GM19467 (cell line): Measurements from ENCODE around the gene HLA-F.

ENCODE experiments used
- ATAC-seq: cut with Tn5 transposase; IDR thresholded peaks from one replicate; pipeline ENCODE4 v1.9.1; 2021; ENCODE audit warnings: mild to moderate bottlenecking, moderate library complexity; ENCODE audit not compliant: unreplicated experiment

The HLA-F gene

DNA sequence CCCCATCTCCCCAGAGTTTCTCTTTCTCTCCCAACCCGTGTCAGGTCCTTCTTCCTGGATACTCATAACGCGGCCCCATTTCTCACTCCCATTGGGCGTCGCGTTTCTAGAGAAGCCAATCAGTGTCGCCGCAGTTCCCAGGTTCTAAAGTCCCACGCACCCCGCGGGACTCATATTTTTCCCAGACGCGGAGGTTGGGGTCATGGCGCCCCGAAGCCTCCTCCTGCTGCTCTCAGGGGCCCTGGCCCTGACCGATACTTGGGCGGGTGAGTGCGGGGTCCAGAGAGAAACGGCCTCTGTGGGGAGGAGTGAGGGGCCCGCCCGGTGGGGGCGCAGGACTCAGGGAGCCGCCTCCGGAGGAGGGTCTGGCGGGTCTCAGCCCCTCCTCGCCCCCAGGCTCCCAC, at the start of gene HLA-F:
Gene HLA-F (plus strand): TSS at position 173 of the 404 bp plus-strand sequence. CDS start 30 bp downstream, at position 203.
- ATAC-seq: peak; percentile 80

DNA sequence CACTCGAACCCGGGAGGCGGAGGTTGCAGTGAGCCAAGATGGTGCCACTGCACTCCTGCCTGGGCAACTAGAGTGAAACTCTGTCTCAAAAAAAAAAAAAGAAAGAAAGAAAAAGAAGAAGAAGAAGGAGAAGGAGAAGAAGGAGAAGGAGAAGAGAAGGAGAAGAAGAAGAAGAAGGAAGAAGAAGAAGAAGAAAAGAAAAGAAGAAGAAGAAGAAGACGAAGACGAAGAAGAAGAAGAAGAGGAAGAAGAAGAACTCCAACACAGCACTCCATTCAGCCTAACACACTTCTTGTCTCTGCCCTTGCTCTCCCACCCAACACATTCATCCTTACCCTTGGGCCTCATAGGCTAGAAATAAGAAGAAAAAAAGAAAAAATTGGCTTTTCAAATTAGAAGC, 49.2 kb upstream of the HLA-F start:
- ATAC-seq: no peak

DNA sequence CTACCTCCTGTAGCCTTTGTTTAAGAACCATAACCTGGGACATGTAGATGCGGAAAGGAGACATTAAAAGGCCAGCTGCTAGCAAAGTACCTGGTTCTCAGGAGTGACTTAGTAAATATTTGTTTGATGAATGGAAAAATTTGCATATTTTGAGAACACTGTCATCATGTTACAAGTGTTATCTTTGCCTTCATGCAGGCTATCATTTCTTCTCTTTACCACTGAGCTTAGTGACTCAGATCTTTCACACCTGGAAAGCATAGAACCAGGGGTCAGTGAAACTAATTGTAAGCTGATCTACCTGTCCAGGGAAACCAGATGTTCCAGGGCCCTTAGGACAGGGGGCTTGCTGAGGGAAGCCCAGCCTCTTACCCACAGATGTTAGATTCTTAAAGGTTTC, 47.7 kb upstream of the HLA-F start:
- ATAC-seq: no peak

DNA sequence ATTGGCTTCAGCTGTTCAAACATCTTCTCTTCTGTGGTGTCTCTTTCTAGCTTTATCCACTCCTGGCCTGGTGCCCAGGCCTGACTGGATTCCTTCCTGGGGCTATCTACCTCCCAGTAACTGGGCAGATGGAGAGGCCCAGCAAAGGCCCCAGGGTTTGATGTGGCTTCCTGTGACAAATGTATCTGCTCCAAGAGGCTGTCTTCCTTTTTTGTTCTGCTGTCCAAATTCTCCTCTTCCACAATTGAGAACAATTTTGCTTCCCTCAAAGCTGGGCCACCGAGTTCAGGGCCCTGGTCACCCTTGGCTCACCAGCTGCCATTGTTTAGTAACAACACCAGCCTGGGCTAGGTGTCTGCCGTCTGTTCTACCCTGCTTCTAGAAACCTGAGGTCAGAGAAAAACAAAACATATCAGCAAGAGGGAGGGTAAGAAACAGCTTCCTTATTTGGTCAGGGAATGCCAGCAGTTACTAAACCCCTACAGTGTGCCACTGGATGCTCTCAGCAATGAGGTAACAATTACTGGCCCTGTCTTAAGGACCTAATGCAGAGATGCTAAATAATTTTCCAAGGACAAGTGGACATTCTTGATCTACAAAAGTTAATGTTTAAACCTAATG, 46.1 kb upstream of the HLA-F start:
- no peak for ATAC-seq

DNA sequence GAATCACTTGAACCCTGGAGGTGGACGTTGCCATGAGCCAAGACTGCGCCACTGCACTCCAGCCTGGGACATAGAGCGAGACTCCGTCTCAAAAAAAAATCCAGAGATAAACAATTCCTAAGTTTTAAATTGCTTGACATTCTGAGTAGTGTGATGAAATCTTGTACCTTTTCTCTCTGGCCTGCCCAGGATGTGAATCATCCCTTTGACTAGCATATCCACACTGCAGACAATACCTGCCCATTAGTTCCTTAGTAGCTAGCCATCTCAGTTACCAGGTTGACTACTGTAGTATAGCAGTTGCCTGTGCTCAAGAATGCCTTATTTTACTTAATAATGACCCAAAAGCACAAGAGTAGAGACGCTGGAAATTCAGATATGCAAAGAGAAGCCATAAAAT, 45.1 kb upstream of the HLA-F start:
- no peak for ATAC-seq

DNA sequence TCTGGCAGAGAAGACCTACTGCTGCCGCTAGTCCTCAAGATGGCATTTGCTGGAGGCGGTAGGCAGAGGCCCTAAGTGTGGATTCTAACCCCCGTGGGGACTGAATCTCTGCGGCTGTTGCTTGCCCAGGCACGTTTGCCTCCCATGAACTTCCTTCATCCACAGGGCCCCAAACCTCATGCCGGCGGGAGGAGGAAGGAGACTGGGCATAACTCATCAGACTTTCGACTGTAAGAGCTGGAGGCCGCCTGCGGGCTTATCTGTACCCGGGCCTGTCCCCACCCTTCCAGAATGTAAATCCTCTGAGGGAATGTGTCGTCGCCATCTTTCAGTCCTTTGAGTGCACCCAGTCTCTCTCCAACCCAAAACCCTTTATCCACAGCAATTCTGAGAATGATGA, 43.3 kb upstream of the HLA-F start:
- no peak for ATAC-seq

DNA sequence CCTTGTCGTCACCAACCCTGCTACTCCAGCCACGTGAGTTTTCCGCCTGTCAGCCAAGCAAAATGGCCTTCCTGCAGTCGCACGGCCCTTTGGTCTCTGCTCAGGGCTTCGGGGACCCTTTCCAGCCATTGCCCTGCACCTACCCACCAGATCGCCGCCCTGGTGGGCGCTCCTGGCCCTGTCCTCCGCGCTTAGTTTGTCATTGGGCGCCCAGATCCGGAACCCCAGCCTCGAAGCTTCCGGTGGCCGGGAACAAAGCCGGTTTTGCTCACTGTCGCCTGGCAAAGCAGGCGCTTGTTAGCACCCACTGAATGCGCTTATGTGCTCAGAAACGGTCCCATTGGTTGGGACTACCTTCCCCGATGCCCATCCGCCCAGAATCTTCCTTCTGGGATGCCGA, 42.8 kb upstream of the HLA-F start:
- ATAC-seq: no peak

DNA sequence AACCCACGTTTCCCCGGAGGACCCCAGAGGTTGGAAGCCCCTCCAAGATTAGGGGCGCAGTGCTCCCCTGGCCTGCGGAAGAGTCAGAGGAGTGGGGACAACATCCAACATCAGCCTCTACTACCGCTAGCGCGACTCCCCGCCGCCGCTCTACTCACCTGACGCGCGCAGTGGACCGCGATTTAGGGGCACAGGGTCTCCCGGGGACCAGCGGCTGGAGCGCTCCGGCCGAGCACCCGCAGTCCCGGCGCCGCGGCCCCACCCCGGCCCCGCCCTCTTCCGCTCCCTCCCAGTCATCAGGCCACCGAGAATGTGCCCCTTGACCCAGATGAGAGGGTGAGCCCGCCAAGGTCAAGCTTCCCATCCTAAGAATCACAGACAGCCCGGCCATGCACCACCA, 42.3 kb upstream of the HLA-F start, which contains the start of gene ZFP57:
Gene ZFP57 (minus strand): TSS at position 249 of the 400 bp plus-strand sequence. CDS start 4,149 bp downstream, outside the sequence.
- no peak for ATAC-seq

DNA sequence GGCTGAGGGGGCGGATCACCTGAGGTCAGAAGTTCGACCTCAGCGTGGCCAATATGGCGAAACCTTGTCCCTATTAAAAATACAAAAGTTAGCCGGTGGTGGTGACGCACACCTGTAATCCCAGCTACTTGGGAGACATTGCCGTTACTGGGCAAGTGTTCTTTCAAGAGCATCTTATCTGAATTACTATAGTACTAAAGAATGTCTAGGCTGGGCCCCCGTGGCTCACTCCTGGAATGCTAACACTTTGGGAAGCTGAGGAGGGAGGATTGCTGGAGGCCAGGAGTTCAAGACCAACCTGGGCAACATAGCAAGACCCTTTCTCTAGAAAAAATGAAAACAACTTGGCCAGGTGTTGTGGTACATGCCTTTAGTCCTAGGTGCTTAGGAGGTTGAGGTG, 41.4 kb upstream of the HLA-F start:
- ATAC-seq: no peak

DNA sequence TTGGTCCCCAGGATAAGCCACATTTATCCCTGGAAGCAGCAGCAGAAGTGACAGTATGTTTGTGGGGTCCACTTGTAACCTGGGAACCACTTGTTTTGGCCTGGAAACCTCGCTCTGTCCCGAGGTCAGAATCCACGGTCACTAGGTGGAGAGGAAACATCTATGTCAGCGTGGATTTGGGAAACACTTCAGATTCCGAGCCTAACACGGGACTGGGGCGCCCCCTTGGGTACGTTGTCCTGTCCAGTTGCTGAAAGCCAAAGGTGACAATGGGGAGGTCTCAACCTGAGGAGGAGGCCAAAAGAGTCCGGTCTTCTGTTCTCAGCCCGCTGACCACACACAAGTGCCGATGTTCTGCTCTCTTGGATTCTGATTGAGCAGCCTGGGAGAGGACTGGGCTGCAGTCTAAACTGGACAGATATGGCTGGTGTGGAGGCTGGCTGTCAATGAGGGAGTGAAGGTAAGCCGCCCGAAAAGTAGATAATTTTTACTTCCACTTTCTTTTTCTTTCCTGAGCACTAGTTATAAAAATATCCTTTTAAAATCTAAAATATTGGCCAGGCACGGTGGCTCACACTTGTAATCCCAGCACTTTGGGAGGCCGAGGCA, 37.4 kb upstream of the HLA-F start:
- ATAC-seq: no peak

DNA sequence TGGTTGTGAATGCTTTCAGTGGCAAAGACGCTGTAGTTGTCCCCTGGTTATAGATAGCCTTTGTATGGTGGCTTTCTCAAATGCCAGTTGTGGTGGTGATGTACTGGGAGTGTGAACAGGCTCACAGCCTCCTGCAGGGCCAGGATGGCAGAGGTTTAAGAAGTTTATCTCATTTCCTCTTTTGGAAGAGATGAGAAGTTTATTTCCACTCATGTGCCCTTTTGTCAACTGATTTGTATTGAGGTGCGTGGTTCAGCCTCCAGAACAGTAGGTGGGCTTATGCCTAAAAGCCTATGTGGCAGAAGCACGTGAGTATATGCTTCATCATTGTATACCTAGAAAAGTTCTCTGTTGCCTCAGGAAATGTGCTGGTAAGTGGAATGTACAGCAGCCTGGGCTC, 28.6 kb upstream of the HLA-F start:
- ATAC-seq: no peak

DNA sequence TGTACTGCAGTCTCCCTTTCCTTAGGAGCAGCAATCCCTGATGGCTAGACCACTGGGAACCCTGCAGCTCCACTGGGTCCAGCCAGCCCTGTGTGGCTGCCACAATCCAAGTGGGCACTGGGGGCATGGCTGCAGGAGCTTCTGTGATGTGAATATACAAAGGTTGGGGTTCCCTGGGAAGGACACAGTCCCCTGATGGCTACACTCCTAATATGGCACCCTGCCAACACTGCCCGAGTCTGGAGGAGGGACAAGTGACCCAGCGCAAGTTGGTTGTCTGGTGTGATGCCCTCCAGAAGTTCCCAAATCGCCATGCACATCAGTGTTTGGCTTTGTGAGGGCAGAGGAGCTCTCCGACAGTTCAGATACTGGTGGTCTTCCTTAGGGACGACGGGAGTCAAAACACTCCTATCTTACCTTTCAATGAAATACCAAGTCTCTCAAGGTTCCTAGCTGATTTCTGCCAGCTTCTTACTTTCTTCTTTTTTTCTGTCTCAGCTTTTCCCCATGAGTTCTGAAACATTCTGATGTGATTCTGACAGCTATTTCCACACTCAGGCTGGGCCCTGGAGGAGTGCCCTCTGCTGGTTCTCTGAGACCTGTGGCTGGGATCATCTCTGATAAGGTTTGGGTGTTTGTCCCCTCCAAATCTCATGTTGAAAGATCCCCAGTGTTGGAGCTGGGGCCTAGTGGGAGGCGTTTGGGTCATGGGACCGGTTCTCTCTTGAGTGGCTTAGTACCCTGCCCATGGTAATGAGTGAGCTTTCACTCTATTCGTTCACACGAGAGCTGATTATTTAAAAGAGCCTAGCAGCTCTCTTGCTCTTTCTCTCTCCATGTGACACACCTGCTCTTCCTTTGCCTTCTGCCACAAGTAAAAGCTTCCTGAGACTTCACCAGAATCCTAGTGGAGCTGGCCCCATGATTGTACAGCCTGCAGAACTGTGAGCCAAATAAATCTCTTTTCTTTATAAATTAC, 26.8 kb upstream of the HLA-F start:
- no peak for ATAC-seq

DNA sequence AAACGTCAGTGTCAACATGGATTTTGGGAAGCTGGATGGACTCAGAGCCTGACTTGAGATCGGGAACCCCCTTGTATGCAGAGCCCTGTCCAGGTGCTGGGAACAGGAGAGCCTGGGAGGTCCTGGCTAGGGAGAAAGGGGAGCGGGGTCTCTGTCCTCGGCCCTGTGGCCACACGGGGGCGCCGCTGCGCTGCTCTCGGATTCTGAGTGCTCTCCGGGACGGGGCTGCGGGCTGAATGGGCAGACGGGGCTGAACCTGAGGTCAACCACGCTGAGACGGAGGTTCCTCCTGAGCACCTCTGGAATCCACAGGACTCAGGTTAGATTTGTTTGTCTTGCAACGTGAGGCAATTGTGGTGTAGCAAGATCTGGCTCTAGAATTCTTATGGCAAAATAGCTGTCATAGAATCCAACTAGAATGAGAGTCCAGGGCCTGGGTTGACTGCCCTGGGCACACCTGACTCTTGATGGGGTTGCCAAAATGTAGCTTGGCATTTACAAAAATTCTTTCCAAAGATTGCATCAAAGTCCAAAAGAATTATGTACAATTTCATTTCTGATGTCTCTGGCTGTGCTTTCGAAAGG, 20.6 kb upstream of the HLA-F start:
- no peak for ATAC-seq

DNA sequence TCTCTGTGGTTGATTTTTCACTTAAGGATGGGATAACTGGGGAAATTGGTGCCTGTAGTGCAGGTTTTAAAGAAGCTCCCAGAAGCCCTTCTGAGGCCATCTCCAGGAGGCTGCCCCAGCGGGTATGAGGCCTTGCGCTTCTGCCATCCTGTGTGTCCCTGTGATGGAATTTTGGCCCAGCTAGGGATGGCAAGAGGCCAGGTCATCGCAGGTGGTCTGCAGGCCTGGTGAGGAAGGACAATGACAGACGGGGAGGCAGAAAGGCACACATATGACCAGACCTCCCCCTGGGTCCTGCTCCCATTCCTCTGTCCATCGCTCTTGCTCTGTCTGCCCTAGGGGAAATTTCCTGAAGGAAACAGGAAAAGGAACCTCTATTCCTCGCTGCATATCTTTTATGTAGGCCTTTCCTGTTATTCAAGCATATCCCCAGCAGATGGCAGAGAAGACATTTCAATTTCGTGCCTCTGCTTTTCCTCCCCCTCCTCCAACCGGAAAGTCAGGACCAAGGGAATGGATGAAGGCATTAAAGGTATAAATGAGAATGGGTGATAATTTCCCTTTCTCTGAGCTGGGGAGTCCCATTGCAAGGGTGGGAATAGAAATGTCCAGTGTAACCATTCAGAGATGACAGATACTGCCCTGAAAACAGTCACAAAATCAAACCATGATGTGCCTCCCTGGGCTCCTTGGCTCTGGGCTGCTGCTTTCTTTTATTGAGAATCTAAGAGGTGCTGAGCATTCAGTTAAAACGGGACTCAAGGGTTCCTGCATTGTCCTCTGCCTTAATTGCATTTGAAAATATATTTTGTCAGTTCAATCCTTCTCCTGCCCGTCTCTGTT, 17.6 kb upstream of the HLA-F start:
- no peak for ATAC-seq

DNA sequence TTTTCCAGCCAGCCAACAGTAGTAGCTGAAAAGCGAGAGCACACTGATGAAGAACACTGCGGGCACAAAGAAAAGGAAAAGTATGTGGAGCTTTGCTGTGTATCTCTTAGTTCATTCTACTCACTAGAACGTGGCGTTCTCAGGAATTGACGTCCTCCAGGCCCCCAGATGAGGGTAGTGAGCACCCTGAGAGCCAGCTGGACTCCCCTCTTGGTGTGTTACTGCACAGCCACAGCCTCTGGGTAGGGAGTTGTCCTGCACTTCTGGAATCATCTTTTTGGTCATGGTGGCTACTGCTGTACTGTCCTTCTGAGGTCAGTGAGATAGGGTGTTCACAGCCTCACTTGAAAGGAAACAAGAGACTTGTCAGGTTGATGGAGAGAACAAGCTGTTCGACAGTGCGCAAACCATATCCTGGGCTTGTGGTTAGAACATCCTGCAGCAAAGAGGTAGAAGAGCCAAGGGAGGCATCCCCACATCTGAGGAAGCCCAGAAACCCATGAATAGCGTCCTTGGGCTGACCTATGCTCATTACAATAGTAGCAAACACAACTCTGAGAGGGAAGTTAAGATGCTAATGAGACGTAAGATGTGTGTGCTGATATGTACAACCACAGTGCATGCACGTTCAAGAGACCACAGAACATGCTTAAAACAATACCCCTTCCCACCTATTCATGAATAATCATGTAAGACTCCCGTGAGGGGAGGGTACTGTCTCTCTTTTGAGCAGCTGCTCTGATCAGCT, 14.6 kb upstream of the HLA-F start:
- ATAC-seq: no peak

DNA sequence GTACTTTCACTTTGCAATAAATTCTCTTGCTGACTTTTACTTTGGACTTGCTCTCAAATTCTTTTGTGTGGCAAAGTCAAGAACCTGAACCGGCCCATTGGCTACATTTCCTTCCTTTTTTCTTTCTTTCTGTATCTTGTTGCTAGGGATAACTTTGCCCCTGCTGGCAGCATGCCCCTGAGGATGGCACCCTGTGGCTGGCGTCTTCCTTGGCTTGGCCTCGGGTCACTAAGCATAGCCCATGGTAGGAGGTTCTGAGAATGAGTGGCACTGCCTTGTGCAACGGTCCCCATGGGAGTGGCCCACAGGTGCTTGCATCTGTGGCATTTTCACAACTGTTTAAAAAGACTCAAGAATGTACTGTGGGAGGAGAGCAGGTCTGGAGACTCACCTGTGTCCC, 14.0 kb upstream of the HLA-F start:
- ATAC-seq: no peak

DNA sequence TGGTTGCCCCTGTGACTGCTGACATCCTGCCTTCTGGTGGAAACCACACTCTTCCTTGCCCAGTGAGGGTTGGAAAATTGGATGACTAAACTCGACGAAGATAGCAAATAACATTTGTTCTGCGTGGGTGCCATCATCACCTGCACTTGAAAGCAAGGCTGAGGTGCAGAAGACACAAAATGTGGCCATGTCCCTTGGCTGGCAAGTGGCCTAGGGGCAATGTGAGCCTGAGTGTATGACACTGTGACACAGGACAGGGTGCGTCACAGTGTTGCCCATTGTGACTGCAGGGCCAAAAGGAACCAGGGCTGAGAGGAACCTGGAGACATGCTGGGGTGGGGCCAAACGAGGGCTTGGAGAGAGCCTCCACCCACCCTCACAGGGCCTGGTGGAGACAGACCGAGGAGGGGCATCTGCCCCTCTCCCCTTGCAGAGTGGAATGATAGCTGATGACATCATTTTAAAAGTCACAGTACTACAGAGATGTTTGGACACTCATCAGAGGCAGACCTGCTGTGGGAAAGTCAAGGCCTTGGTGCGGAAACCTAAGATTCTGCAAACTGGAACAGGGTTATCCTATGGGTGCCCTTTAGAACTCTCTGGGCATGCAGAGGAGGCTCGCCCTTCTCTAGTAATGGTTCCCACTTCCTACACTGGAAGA, 12.8 kb upstream of the HLA-F start:
- ATAC-seq: no peak

DNA sequence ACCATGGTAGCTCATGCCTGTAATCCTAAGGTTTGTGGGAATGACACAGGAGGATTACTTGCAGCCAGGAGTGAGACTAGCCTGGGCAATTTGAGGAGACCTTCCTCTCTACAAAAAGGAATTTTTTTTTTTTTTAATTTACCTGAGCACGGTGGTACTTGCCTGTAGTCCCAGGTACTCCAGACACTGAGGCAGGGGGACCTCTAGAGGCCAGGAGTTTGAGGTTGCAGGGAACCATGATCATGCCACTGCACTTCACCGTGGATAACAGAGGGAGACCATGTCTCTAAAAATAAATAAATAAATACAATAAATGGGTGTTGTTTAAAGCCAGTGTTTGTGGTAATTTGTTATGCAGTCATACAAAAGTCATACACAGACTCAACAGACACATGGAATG, 2.4 kb upstream of the HLA-F start:
- no peak for ATAC-seq
